ENCODE measurements around the gene CDR2L. TPM values are rescaled to one million over a fixed set of nuclear protein-coding genes. Genes with fewer than 3 reads are reported as not detected.
"Not testable (repeated sequence)": the region's sequence is repeated elsewhere in the genome, so short reads cannot be mapped to it uniquely, and the experiment has no call there.

Gene CDR2L
- total RNA-seq, 5 donors from 2014 or later (not counting 1 experiment from before 2014, with no cell fraction given), result 0.12 to 0.29 (median 0.19) TPM; not detected in 1

- H3K9me3 ChIP-seq, result no peaks in the 10 kb centered on the region
- ChIA-PET CTCF (no interaction called here), POLR2A (no interaction called here)
- peaks cover 14 to 25% (median 17%) of the 10 kb centered on the region in 3 donors for H3K4me1 Mint-ChIP-seq
- H3K27ac ChIP-seq (ENCODE audit: low read length), result no peak overlapping the region
- peaks cover 43% of the 10 kb centered on the region for H3K36me3 Mint-ChIP-seq
- DNase-seq (no peak), ATAC-seq (replicated peaks in 1 of 4) (no peak)
- WGBS (ENCODE audit: insufficient coverage), result 94% methylated on average over 2 of the region's 5 CpGs
- H3K36me3 ChIP-seq (ENCODE audit: control insufficient read depth in 2 of 2, extremely low read depth in 1 of 2, insufficient read depth in 1 of 2, low read length in 1 of 2), result peaks cover 5 to 47% of the 10 kb centered on the region in 2 donors
- H3K4me1 ChIP-seq (ENCODE audit: control insufficient read depth in 1 of 2, extremely low read depth in 1 of 2, insufficient read depth in 2 of 2, low read length in 2 of 2), result no peaks in the 10 kb centered on the region
- no peaks in the 10 kb centered on the region for H3K9me3 Mint-ChIP-seq
- H3K27me3 Mint-ChIP-seq, result no peaks in the 10 kb centered on the region
- H3K4me3 ChIP-seq (ENCODE audit: control insufficient read depth in 1 of 2, extremely low read depth in 1 of 2, low read length in 1 of 2), result no peak overlapping the region
- H3K27me3 ChIP-seq (replicated peaks in 1 of 2; ENCODE audit: control insufficient read depth in 2 of 2, extremely low read depth in 1 of 2, insufficient read depth in 2 of 2, low read length in 1 of 2), result no peaks in the 10 kb centered on the region
- no peak overlapping the region for H3K27ac Mint-ChIP-seq
- H3K4me3 Mint-ChIP-seq, result no peak overlapping the region
Observed at GRCh38 chr17:75019146-75019545, 31.7 kb downstream of the CDR2L start.

GRCh38 chr17:75019710-75020109, 32.3 kb downstream of the CDR2L start:
- no peak overlapping the region for H3K27ac ChIP-seq (ENCODE audit: low read length)
- WGBS (ENCODE audit: insufficient coverage), result 100% methylated on average over 1 of the region's 3 CpGs
- peaks cover 10 to 29% (median 16%) of the 10 kb centered on the region in 3 donors for H3K4me1 Mint-ChIP-seq
- no peaks in the 10 kb centered on the region for H3K27me3 Mint-ChIP-seq
- H3K27ac Mint-ChIP-seq, result no peak overlapping the region
- DNase-seq (no peak), ATAC-seq (replicated peaks in 1 of 4) (no peak)
- H3K36me3 Mint-ChIP-seq, result peaks cover 43% of the 10 kb centered on the region
- H3K9me3 ChIP-seq, result no peaks in the 10 kb centered on the region
- H3K36me3 ChIP-seq (ENCODE audit: control insufficient read depth in 2 of 2, extremely low read depth in 1 of 2, insufficient read depth in 1 of 2, low read length in 1 of 2), result peaks cover 5 to 47% of the 10 kb centered on the region in 2 donors
- H3K4me3 Mint-ChIP-seq, result no peak overlapping the region
- no peak overlapping the region for H3K4me3 ChIP-seq (ENCODE audit: control insufficient read depth in 1 of 2, extremely low read depth in 1 of 2, low read length in 1 of 2)
- POLR2A ChIA-PET, result no interaction called here
- no peaks in the 10 kb centered on the region for H3K27me3 ChIP-seq (replicated peaks in 1 of 2; ENCODE audit: control insufficient read depth in 2 of 2, extremely low read depth in 1 of 2, insufficient read depth in 2 of 2, low read length in 1 of 2)
- no peaks in the 10 kb centered on the region for H3K9me3 Mint-ChIP-seq
- peaks cover 0 to under 1% of the 10 kb centered on the region in 2 experiments for H3K4me1 ChIP-seq (ENCODE audit: control insufficient read depth in 1 of 2, extremely low read depth in 1 of 2, insufficient read depth in 2 of 2, low read length in 2 of 2)
- CTCF ChIA-PET, result interaction anchor here in 1 of 2 donors (0.7 kb wide), 1 partner anchor 90 kb away, joined by 4 read pairs; the partner anchor contains the start of gene ARMC7

- 98% methylated on average over 9 of the region's 19 CpGs for WGBS (ENCODE audit: insufficient coverage)
- peaks cover 7 to 32% (median 19%) of the 10 kb centered on the region in 3 donors for H3K4me1 Mint-ChIP-seq
- Histone ChIP-seq H3K27me3 (replicated peaks in 1 of 2; ENCODE audit: control insufficient read depth in 2 of 2, extremely low read depth in 1 of 2, insufficient read depth in 2 of 2, low read length in 1 of 2) (no peaks in the 10 kb centered on the region), H3K9me3 (no peaks in the 10 kb centered on the region), H3K27ac (ENCODE audit: low read length) (no peak overlapping the region), H3K36me3 (ENCODE audit: control insufficient read depth in 2 of 2, extremely low read depth in 1 of 2, insufficient read depth in 1 of 2, low read length in 1 of 2) (peaks cover 5 to 47% of the 10 kb centered on the region in 2 donors), H3K4me3 (ENCODE audit: control insufficient read depth in 1 of 2, extremely low read depth in 1 of 2, low read length in 1 of 2) (no peak overlapping the region), H3K4me1 (ENCODE audit: control insufficient read depth in 1 of 2, extremely low read depth in 1 of 2, insufficient read depth in 2 of 2, low read length in 2 of 2) (peaks cover 3 to 9% of the 10 kb centered on the region in 2 experiments)
- ATAC-seq (replicated peaks in 1 of 4), result no peak
- no peaks in the 10 kb centered on the region for H3K9me3 Mint-ChIP-seq
- no peaks in the 10 kb centered on the region for H3K27me3 Mint-ChIP-seq
- DNase-seq, result no peak
- CTCF ChIA-PET, result no interaction called here
- H3K36me3 Mint-ChIP-seq, result peaks cover 40% of the 10 kb centered on the region
- no peak overlapping the region for H3K27ac Mint-ChIP-seq
- H3K4me3 Mint-ChIP-seq, result no peak overlapping the region
- POLR2A ChIA-PET, result no interaction called here
Observed at GRCh38 chr17:75020331-75021110, 33.1 kb downstream of the CDR2L start.

- peak overlapping the region in 2 of 3 donors; percentile 29 to 61 for H3K4me3 Mint-ChIP-seq
- Histone ChIP-seq H3K4me1 (ENCODE audit: control insufficient read depth in 1 of 2, extremely low read depth in 1 of 2, insufficient read depth in 2 of 2, low read length in 2 of 2) (peaks cover 3 to 10% of the 10 kb centered on the region in 2 experiments), H3K9me3 (no peaks in the 10 kb centered on the region), H3K36me3 (ENCODE audit: control insufficient read depth in 2 of 2, extremely low read depth in 1 of 2, insufficient read depth in 1 of 2, low read length in 1 of 2) (peaks cover 5 to 26% of the 10 kb centered on the region in 2 donors), H3K27me3 (replicated peaks in 1 of 2; ENCODE audit: control insufficient read depth in 2 of 2, extremely low read depth in 1 of 2, insufficient read depth in 2 of 2, low read length in 1 of 2) (no peaks in the 10 kb centered on the region), H3K27ac (ENCODE audit: low read length) (no peak overlapping the region), H3K4me3 (ENCODE audit: control insufficient read depth in 1 of 2, extremely low read depth in 1 of 2, low read length in 1 of 2) (no peak overlapping the region)
- ChIA-PET CTCF (no interaction called here), POLR2A (interaction anchor here in 1 of 2 donors (1.0 kb wide), 1 partner anchor 12 kb away, joined by 3 read pairs; the partner anchor contains the start of gene MRPL58)
- H3K36me3 Mint-ChIP-seq, result peaks cover 22% of the 10 kb centered on the region
- peak; percentile 43 to 62 (median 55) for ATAC-seq (replicated peaks in 1 of 4)
- 89% methylated on average over 4 of the region's 10 CpGs for WGBS (ENCODE audit: insufficient coverage)
- DNase-seq, result peak in 24 of 35 experiments; percentile 10 to 58 (median 34)
- H3K27ac Mint-ChIP-seq, result peak overlapping the region; percentile 32 to 73
- H3K4me1 Mint-ChIP-seq, result peaks cover 12 to 33% (median 15%) of the 10 kb centered on the region in 3 donors
- H3K9me3 Mint-ChIP-seq, result peaks cover 0 to 2% (median 0%) of the 10 kb centered on the region in 3 donors
- no peaks in the 10 kb centered on the region for H3K27me3 Mint-ChIP-seq
Observed at GRCh38 chr17:75024686-75025397, 37.4 kb downstream of the CDR2L start.

GRCh38 chr17:75025398-75025734, 37.9 kb downstream of the CDR2L start:
- Mint-ChIP-seq H3K4me1 (peaks cover 12 to 33% (median 16%) of the 10 kb centered on the region in 3 donors), H3K4me3 (peak overlapping the region in 2 of 3 donors; percentile 29 to 61), H3K27ac (peak overlapping the region; percentile 32 to 73), H3K36me3 (peaks cover 20% of the 10 kb centered on the region)
- Histone ChIP-seq H3K4me1 (ENCODE audit: control insufficient read depth in 1 of 2, extremely low read depth in 1 of 2, insufficient read depth in 2 of 2, low read length in 2 of 2) (peaks cover 3 to 10% of the 10 kb centered on the region in 2 experiments), H3K36me3 (ENCODE audit: control insufficient read depth in 2 of 2, extremely low read depth in 1 of 2, insufficient read depth in 1 of 2, low read length in 1 of 2) (peaks cover 5 to 23% of the 10 kb centered on the region in 2 donors)
- H3K27ac ChIP-seq (ENCODE audit: low read length); H3K9me3 ChIP-seq; H3K27me3 ChIP-seq (replicated peaks in 1 of 2; ENCODE audit: control insufficient read depth in 2 of 2, extremely low read depth in 1 of 2, insufficient read depth in 2 of 2, low read length in 1 of 2); H3K27me3 Mint-ChIP-seq; H3K9me3 Mint-ChIP-seq; H3K4me3 ChIP-seq (ENCODE audit: control insufficient read depth in 1 of 2, extremely low read depth in 1 of 2, low read length in 1 of 2); CTCF ChIA-PET: not testable (repeated sequence)
- 61% methylated on average over 3 of the region's 9 CpGs for WGBS (ENCODE audit: insufficient coverage)
- peak in 3 of 4 experiments; percentile 23 to 53 (median 50) for ATAC-seq (replicated peaks in 1 of 4)
- DNase-seq, result peak in 1 of 35 experiments; percentile 6
- POLR2A ChIA-PET, result interaction anchor here in 1 of 2 donors (1.0 kb wide), 1 partner anchor 13 kb away, joined by 3 read pairs; the partner anchor contains the start of gene MRPL58

- H3K4me1 Mint-ChIP-seq, result peaks cover 12 to 35% (median 19%) of the 10 kb centered on the region in 3 donors
- CTCF ChIA-PET; H3K4me3 Mint-ChIP-seq; DNase-seq; H3K27ac ChIP-seq (ENCODE audit: low read length); H3K36me3 Mint-ChIP-seq; H3K36me3 ChIP-seq (ENCODE audit: control insufficient read depth in 2 of 2, extremely low read depth in 1 of 2, insufficient read depth in 1 of 2, low read length in 1 of 2); H3K4me3 ChIP-seq (ENCODE audit: control insufficient read depth in 1 of 2, extremely low read depth in 1 of 2, low read length in 1 of 2); H3K9me3 ChIP-seq; H3K27me3 ChIP-seq (replicated peaks in 1 of 2; ENCODE audit: control insufficient read depth in 2 of 2, extremely low read depth in 1 of 2, insufficient read depth in 2 of 2, low read length in 1 of 2); H3K27me3 Mint-ChIP-seq; H3K9me3 Mint-ChIP-seq; H3K27ac Mint-ChIP-seq; ATAC-seq (replicated peaks in 1 of 4): not testable (repeated sequence)
- 100% methylated on average over 1 of the region's 2 CpGs for WGBS (ENCODE audit: insufficient coverage)
- H3K4me1 ChIP-seq (ENCODE audit: control insufficient read depth in 1 of 2, extremely low read depth in 1 of 2, insufficient read depth in 2 of 2, low read length in 2 of 2), result peaks cover 3 to 10% of the 10 kb centered on the region in 2 experiments
- POLR2A ChIA-PET, result interaction anchor here in 1 of 2 donors (0.9 kb wide), 1 partner anchor 189 kb away, joined by 3 read pairs; no protein-coding TSS in a partner anchor
Observed at GRCh38 chr17:75026650-75027049, 39.2 kb downstream of the CDR2L start.

Data from T-cell (primary cell).